ENCODE data around the gene GRID1.
"Not testable (repeated sequence)": the region's sequence is repeated elsewhere in the genome, so short reads cannot be mapped to it uniquely, and the experiment has no call there.

The GRID1 gene

DNA sequence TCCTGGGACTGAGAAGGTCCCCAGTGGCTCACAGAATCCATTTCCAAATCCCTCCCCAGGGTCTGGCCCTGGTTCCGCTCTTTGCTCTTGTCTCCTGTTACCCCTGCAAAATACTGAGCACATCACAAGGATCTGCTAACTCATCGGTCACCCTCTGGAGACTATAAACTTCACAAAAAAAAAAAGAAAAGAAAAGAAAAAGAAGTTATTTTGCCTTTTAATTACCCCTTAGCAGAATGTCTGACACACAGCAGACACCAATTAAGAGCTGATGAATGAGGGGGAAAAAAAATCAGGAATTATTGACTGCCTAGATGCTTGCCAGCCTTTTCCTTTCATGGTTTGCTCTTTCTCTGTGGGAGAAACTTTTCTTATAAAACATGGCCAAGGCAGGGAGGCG, 578.7 kb downstream of the GRID1 start:
- no peak for DNase-seq (ENCODE audit: low read depth in 2 of 3, low spot score in 2 of 3)

GRCh38 chr10:85787393-85787792, 579.2 kb downstream of the GRID1 start:
- no peak for DNase-seq (ENCODE audit: low read depth in 2 of 3, low spot score in 2 of 3)

DNA sequence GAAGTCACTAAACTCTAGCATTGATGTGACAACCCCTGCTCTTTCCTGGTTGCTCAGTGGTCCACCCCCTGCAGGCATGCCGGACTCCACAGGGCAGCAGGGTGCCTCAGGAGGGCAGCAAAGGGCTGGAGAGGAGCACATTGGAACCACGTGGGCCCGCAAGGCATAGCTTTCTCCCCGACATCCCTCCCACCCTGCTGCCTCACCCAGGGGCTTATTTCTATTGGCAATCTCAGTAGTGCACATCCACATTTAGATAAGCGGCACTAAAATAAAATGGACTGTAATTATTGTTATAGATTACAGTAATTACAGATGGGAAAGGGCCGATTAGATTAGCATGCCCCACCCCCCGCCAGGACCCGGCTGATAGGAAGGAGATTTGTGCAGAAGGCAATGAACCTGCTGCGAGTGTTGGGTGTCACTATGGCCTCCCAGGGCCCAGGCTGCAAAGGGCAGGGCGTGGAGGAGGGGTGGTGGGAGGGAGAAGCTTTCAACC, 580.1 kb downstream of the GRID1 start:
- no peak for DNase-seq (ENCODE audit: low read depth in 2 of 3, low spot score in 2 of 3)

- DNase-seq (ENCODE audit: low read depth in 2 of 3, low spot score in 2 of 3) = no peak
Measured at GRCh38 chr10:85784792-85785191, 581.8 kb downstream of the GRID1 start.

GRCh38 chr10:85781404-85781803, 585.2 kb downstream of the GRID1 start:
- no peak for DNase-seq (ENCODE audit: low read depth in 2 of 3, low spot score in 2 of 3)

GRCh38 chr10:85778074-85778473, 588.5 kb downstream of the GRID1 start:
- DNase-seq (ENCODE audit: low read depth in 2 of 3, low spot score in 2 of 3) = no peak

GRCh38 chr10:85767891-85768290, 598.7 kb downstream of the GRID1 start:
- DNase-seq (ENCODE audit: low read depth in 2 of 3, low spot score in 2 of 3) = no peak

GRCh38 chr10:85764108-85764507, 602.5 kb downstream of the GRID1 start:
- DNase-seq (ENCODE audit: low read depth in 2 of 3, low spot score in 2 of 3) = no peak

DNA sequence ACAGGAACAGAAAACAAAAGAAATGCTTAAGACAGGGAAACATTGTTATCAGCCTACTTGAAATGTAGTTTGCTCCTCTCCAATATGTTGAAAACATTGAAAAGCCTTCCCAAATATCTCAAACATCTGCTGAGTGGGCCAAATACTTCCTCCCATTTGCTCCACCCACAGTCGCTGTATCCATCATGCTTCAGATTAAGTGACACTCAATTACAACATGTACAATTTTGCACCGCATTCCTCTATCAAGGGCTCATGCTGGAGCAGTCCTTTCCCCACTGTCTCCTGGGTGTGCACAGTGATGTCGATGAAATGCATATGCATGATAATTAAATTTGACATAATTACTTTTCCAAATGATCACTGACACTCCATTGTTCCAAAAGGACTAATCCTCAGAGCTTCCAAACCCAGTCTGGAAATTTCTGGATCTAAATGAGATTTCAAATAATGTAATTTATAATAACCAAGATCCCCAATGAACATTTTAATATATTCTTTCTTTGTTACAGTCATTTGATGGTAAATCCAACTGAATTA, 604.6 kb downstream of the GRID1 start:
- DNase-seq (ENCODE audit: low read depth in 2 of 3, low spot score in 2 of 3) = no peak

GRCh38 chr10:85741626-85742300, 624.8 kb downstream of the GRID1 start:
- DNase-seq (ENCODE audit: low read depth in 2 of 3, low spot score in 2 of 3) = no peak

DNA sequence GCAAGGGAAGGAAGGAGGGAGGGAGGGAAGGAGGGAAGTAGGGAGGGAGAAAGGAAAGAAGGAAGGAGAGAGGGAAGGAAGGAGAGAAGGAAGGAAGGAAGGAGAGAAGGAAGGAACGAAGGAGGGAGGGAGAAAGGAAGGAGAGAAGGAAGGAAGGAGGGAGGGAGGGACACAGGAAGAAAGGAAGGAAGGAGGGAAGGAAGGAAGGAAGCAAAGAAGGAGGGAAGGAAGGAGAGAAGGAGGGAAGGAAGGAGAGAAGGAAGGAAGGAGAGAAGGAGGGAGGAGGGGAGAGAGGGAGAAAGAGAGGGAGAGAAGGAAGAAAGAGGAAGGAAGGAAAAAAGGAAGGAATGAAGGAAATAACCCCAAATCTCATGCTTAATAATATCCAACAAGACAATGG, 630.6 kb downstream of the GRID1 start:
- DNase-seq (ENCODE audit: low read depth in 2 of 3, low spot score in 2 of 3) = no peak

- DNase-seq (ENCODE audit: low read depth in 2 of 3, low spot score in 2 of 3) = no peak
Measured at GRCh38 chr10:85734791-85735190, 631.8 kb downstream of the GRID1 start.

- no peak for DNase-seq (ENCODE audit: low read depth in 2 of 3, low spot score in 2 of 3)
Measured at GRCh38 chr10:85724215-85724614, 642.4 kb downstream of the GRID1 start.

DNA sequence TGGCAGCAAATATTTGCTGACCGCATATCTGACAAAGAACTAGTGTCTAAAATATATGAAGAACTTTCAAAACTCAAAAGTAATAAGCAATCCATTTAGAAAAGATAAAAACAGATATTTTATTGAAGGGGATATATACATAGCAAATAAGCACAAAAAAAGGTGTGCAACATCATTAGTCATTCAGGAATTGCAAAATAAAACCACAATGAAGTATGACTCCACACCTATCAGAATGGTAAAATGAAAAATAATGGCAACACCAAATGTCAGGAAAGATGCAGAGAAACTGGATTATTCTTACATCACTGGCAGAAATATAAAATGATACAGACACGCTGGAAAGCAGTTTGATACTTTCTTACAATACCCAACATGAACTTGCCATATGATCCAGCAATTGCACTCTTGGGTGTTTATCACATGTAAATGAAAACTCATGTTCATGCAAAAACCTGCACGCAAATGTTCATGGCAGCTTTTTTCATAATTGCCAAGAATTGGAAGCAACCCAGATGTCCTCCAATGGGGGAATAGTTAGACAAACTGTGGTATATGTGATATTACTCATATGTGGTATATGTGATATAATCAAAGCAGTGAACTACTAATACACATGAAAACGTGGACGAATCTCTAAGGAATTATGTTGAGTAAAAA, 645.5 kb downstream of the GRID1 start:
- no peak for DNase-seq (ENCODE audit: low read depth in 2 of 3, low spot score in 2 of 3)

DNA sequence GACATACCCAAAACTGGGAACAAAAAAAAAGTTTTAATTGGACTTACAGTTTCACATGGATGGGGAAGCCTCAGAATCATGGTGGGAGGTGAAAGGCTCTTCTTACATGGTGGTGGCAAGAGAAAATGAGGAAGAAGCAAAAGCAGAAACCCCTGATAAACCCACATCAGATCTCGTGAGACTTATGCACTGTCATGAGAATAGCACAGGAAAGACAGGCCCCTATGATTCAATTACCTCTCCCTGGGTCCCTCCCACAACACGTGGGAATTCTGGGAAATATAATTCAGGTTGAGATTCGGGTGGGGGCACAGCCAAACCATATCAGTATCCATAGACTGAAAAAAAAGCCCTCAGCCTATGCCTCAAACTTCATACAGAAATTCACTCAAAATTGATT, 647.2 kb downstream of the GRID1 start:
- no peak for DNase-seq (ENCODE audit: low read depth in 2 of 3, low spot score in 2 of 3)

GRCh38 chr10:85713885-85714284, 652.7 kb downstream of the GRID1 start:
- no peak for DNase-seq (ENCODE audit: low read depth in 2 of 3, low spot score in 2 of 3)

DNA sequence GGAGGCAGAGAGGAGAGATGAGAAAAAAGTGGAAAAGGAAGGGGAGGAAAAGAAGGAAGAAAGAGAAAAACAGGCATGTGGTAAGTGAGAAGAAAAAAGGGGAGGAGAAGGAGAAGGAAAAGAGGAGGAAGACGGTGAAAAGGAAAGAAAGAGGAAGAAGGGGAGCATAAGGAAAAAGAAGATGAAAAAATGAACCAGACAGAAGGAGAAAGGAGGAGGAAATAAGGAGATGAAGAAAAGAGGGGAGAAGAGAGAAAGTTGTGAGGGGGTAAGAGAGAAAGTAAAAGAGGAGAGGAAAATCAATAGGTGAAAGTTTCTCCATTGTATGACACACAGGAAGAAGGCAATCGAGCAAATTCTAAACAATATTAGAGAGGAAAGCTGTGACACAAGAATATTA, 663.8 kb downstream of the GRID1 start:
- no peak for DNase-seq (ENCODE audit: low read depth in 2 of 3, low spot score in 2 of 3)

DNA sequence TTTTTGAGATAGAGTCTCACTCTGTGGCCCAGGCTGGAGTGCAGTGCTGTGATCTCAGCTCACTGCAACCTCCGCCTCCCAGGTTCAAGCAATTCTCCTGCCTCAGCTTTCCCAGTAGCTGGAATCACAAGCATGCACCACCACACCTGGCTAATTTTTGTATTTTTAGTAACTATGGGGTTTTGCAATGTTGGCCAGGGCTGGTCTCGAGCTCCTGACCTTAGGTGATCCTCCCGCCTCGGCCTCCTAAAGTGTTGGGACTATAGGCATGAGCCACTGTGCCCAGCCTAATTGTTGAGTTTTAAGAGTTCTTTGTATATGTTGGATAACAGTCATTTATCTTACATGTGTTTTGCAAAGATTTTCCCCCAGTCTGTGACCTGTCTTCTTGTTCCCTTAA, 667.5 kb downstream of the GRID1 start:
- DNase-seq (ENCODE audit: low read depth in 2 of 3, low spot score in 2 of 3) = not testable (repeated sequence)

- no peak for DNase-seq (ENCODE audit: low read depth in 2 of 3, low spot score in 2 of 3)
Measured at GRCh38 chr10:85696893-85697292, 669.7 kb downstream of the GRID1 start.

- no peak for DNase-seq (ENCODE audit: low read depth in 2 of 3, low spot score in 2 of 3)
Measured at GRCh38 chr10:85682621-85683020, 684.0 kb downstream of the GRID1 start.

DNA sequence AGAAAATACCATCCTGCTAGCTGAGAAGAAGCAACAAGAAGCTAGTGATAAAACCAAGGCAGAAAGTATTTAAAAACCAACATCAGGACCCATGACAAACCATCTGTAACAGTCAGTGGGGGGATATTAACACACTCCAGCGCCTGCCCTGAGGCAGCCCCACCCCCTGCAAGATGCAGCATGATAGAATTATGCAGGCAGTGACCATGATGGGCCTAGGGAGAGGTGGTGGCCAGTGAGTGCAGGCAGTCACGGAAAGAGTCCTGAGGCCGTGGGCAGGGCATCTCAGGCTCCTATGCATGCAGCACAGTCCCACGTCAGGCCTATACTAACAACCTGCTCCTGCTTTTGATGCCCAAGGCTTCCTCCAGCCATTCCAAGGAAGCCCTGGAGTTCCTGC, 686.9 kb downstream of the GRID1 start:
- DNase-seq (ENCODE audit: low read depth in 2 of 3, low spot score in 2 of 3) = no peak

GRCh38 chr10:85679061-85679460, 687.5 kb downstream of the GRID1 start:
- DNase-seq (ENCODE audit: low read depth in 2 of 3, low spot score in 2 of 3) = no peak

- DNase-seq (ENCODE audit: low read depth in 2 of 3, low spot score in 2 of 3) = no peak
Measured at GRCh38 chr10:85674851-85675250, 691.7 kb downstream of the GRID1 start.
